Fibroblast of lung (primary cell): ENCODE data around the gene PROCA1. TPM values are rescaled to one million over a fixed set of nuclear protein-coding genes. Genes with fewer than 3 reads are reported as not detected.

ENCODE experiments used
- DNase-seq, 2 donors: peaks; one replicate each; pipeline versions ENCODE4 v3.0.0 to v3.0.0-alpha.2; 2010; ENCODE audit warnings: low read depth in 2 of 2
- H2AFZ ChIP-seq: 2 replicates; pipeline ENCODE4 v1.5.1; 2012; ENCODE audit warnings: low read length, control low read depth, inconsistent platforms
- H3K27ac ChIP-seq: 2 replicates; pipeline ENCODE4 v1.5.1; 2011; ENCODE audit warnings: low read length, control low read depth; ENCODE audit not compliant: insufficient read depth
- H3K27me3 ChIP-seq: 2 replicates; pipeline ENCODE4 v1.5.1; 2011; ENCODE audit warnings: mild to moderate bottlenecking, low read length; ENCODE audit not compliant: control insufficient read depth, insufficient read depth
- H3K36me3 ChIP-seq: 2 replicates; pipeline ENCODE4 v1.5.1; 2011; ENCODE audit warnings: low read length; ENCODE audit not compliant: control insufficient read depth, insufficient read depth
- H3K4me1 ChIP-seq: 2 replicates; pipeline ENCODE4 v1.5.1; 2011; ENCODE audit warnings: low read length; ENCODE audit not compliant: control insufficient read depth, insufficient read depth; ENCODE audit errors: extremely low read depth
- H3K4me2 ChIP-seq: 2 replicates; pipeline ENCODE4 v1.5.1; 2011; ENCODE audit warnings: low read length, control low read depth; ENCODE audit not compliant: insufficient read depth; ENCODE audit errors: extremely low read depth
- H3K4me3 ChIP-seq, 4 experiments: fragments of 200-600 bp in 1 of 4; sonication (generic) in 1 of 4; replicated peaks in 1 of 4; 2 replicates each; pipeline ENCODE4 v1.5.1; 2011 to 2016; ENCODE audit warnings: low read length in 4 of 4, low read depth in 3 of 4, mild to moderate bottlenecking in 3 of 4, control low read depth in 2 of 4, inconsistent platforms in 1 of 4, mixed read lengths in 1 of 4; ENCODE audit not compliant: insufficient read depth in 1 of 4; ENCODE audit errors: control extremely low read depth in 1 of 4
- H3K79me2 ChIP-seq: 2 replicates; pipeline ENCODE4 v1.5.1; 2012; ENCODE audit warnings: mild to moderate bottlenecking, low read length, inconsistent platforms; ENCODE audit not compliant: control insufficient read depth, insufficient read depth
- H3K9ac ChIP-seq: 2 replicates; pipeline ENCODE4 v1.5.1; 2011; ENCODE audit warnings: mild to moderate bottlenecking, low read length, control low read depth; ENCODE audit not compliant: insufficient read depth
- H3K9me3 ChIP-seq: 2 replicates; pipeline ENCODE4 v1.5.1; 2012; ENCODE audit warnings: low read depth, low read length; ENCODE audit not compliant: control insufficient read depth, insufficient read depth
- H4K20me1 ChIP-seq: 2 replicates; pipeline ENCODE4 v1.5.1; 2011; ENCODE audit warnings: low read length; ENCODE audit not compliant: control insufficient read depth, insufficient read depth; ENCODE audit errors: extremely low read depth
- CTCF ChIP-seq, 2 donors: IDR thresholded peaks in 1 of 2; conservative IDR thresholded peaks in 1 of 2; 1 replicate in 1 of 2; 2 replicates in 1 of 2; pipeline ENCODE4 v1.5.1; 2011 to 2012; ENCODE audit warnings: low read length in 2 of 2, control low read depth in 1 of 2, inconsistent platforms in 1 of 2, low read depth in 1 of 2, mild to moderate bottlenecking in 1 of 2
- EZH2 ChIP-seq: IDR thresholded peaks from 2 replicates; pipeline ENCODE4 v1.5.1; 2012; ENCODE audit warnings: low read length, control low read depth, mild to moderate bottlenecking; ENCODE audit errors: missing control alignments
- polyA minus RNA-seq: library from RNA; depleted of rRNA, polyadenylated mRNA; stranded (reverse); fragments of >200 nt; gene quantifications from 2 replicates; pipeline ENCODE4 v1.2.3, GENCODE V29; 2011; ENCODE audit warnings: low replicate concordance
- polyA plus RNA-seq, 2 donors: library from polyadenylated mRNA; depleted of rRNA in 1 of 2; stranded (reverse) in 1 of 2; unstranded in 1 of 2; fragments of >200 nt; gene quantifications; 2 replicates each; pipeline ENCODE4 v1.2.1, GENCODE V29; 2011 to 2012; ENCODE audit warnings: missing spikeins in 1 of 2
- total RNA-seq: library from RNA; depleted of rRNA; stranded (reverse); fragments of >200 nt; gene quantifications from 2 replicates; pipeline ENCODE4 v1.2.1, GENCODE V29; 2014

PROCA1 gene
- total RNA-seq (2.3 and 2.6 TPM in 2 replicates), polyA plus RNA-seq (0.85 and 0.93 TPM in 2 replicates), polyA minus RNA-seq (0.55 TPM in 1 of 2 replicates, not detected in the other)
- 0.80 and 1.0 TPM in 2 replicates for polyA plus RNA-seq (2012)

- Histone ChIP-seq H3K4me3 (peak within 1 kb of the TSS; percentile 54 to 67 (median 61)), H3K9ac (peak within 1 kb of the TSS; percentile 78)
Observed at GRCh38 chr17:28711723-28712031, at the start of gene PROCA1. PROCA1 (minus strand) TSS chr17:28711888; CDS start chr17:28711660, 228 bp downstream.

DNA sequence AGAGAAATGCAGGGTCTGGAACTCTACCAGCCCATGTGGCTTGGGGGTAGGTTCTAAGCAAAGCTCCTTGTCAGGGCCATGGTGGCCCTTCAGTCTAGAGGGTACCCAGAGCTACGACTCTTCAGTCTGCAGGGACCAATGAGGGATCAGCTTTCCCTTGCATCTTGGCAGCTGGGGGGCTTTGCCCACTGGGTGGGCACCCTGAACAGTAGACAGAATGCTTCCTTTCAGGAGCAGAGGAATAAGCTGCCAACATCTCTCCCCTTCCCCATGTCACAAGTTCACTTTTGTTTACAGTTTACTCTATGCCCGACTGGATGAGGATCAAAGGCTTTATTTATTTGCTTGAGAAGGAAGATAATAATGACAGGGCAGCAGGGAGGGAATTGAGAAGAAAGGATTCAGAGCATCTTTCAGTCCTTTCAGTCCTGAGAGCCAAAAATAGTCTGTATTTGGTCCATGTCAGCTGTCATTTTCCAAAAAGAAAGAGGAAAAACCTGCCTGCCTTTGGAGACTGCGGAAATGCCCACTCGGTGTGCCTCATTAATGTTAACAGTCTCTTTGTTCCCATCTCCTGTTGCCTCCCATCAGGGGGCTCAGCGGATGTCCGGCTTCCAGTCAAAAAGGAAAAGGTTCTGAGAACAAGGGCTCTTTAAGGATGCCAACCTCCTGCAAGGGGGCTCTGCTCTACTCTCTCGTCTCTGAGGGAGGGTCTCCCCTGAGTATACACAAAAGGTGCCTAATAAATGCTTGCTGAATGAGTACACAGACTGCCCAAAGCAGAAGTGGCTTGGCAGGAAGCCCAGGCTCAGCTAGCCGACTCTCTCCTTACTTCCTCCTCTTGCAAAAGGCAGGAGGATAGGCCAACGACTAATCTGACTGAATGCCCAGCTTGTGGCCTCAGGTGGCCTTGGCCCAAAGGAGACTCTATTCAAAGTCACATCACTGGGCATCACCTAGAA, 49.2 kb upstream of the PROCA1 start:
- Histone ChIP-seq H3K36me3 (peaks cover 14% of the 10 kb centered on the region), H2AFZ (no peak overlapping the region), H3K27me3 (no peaks in the 10 kb centered on the region), H3K9ac (no peak overlapping the region), H3K4me3 (no peak overlapping the region), H3K4me1 (no peaks in the 10 kb centered on the region), H3K27ac (no peak overlapping the region), H3K79me2 (no peaks in the 10 kb centered on the region), H3K4me2 (no peak overlapping the region), H3K9me3 (no peaks in the 10 kb centered on the region), H4K20me1 (no peaks in the 10 kb centered on the region)
- peak; percentile 38 to 60 for DNase-seq
- TF ChIP-seq CTCF (conservative IDR thresholded peaks at IDR 0.05 in 1 of 2, IDR thresholded peaks at IDR 0.05 in 1 of 2; ENCODE audit: low read depth in 1 of 2, low read length in 2 of 2): no peak
- TF ChIP-seq EZH2: no peak

More at GRCh38 chr17:28711723-28712031, at the start of gene PROCA1:
- TF ChIP-seq EZH2 (no peak), CTCF (conservative IDR thresholded peaks at IDR 0.05 in 1 of 2, IDR thresholded peaks at IDR 0.05 in 1 of 2; ENCODE audit: low read depth in 1 of 2, low read length in 2 of 2) (no peak)
- no peak for DNase-seq
- H4K20me1 ChIP-seq: no peaks in the 10 kb centered on the region
- peaks cover 9% of the 10 kb centered on the region for H3K4me1 ChIP-seq
- H3K27me3 ChIP-seq: no peaks in the 10 kb centered on the region
- no peaks in the 10 kb centered on the region for H3K9me3 ChIP-seq
- H3K27ac ChIP-seq: peak within 1 kb of the TSS; percentile 90
- H3K4me2 ChIP-seq: peak within 1 kb of the TSS; percentile 64
- peaks cover 17% of the 10 kb centered on the region for H3K79me2 ChIP-seq
- H3K36me3 ChIP-seq: peaks cover 27% of the 10 kb centered on the region
- H2AFZ ChIP-seq: peak within 1 kb of the TSS; percentile 71

DNA sequence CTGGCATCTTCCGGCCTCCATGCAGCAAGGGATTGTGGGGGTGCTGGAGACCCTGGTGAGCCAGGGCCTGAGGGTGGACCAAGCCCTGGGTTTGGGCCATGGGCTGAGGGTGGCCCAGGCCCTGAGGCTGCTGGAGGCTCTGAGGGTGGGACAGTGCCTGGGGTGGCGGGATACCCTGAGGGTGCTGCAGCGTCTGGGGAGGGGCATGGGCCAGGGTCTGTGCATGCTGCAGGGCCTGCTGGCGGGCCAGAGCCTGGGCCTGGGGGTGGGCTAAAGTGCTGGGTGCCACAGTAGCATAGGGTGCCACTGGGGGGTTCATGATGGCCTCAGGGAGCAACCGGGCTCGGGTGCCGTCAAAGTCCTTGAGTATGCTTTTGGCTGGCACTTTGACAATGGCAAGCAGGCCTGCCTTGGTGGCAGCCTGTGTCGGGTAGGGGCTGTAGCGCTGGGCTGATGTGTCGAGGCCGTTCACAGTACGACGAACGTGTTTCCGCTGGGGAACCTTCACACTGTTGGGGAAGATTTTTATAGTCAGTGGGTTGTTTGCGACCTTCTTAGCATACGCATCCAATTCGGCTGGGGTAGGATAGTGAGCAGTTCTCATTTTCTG, 47.7 kb upstream of the PROCA1 start:
- no peak for DNase-seq
- H4K20me1 ChIP-seq: no peaks in the 10 kb centered on the region
- peaks cover 2% of the 10 kb centered on the region for H3K4me1 ChIP-seq
- TF ChIP-seq CTCF (conservative IDR thresholded peaks at IDR 0.05 in 1 of 2, IDR thresholded peaks at IDR 0.05 in 1 of 2; ENCODE audit: low read depth in 1 of 2, low read length in 2 of 2) (no peak), EZH2 (no peak)
- no peak overlapping the region for H2AFZ ChIP-seq
- no peaks in the 10 kb centered on the region for H3K9me3 ChIP-seq
- no peaks in the 10 kb centered on the region for H3K79me2 ChIP-seq
- no peak overlapping the region for H3K4me2 ChIP-seq
- H3K9ac ChIP-seq: no peak overlapping the region
- peaks cover 14% of the 10 kb centered on the region for H3K36me3 ChIP-seq
- no peaks in the 10 kb centered on the region for H3K27me3 ChIP-seq
- H3K27ac ChIP-seq: no peak overlapping the region
- no peak overlapping the region for H3K4me3 ChIP-seq
